Measurements from ENCODE around the gene RBP5.

Gene RBP5

GRCh38 chr12:7128681-7129286 is at the start of gene RBP5:
TSS of gene RBP5 (minus strand) at chr12:7128889. CDS start at chr12:7128775, 114 bp downstream.
- no peak for DNase-seq (ENCODE audit: low read depth)

GRCh38 chr12:7178481-7178880 is 49.8 kb upstream of the RBP5 start:
- DNase-seq (ENCODE audit: low read depth): no peak

- DNase-seq (ENCODE audit: low read depth): no peak
Observed at GRCh38 chr12:7176595-7176994, 47.9 kb upstream of the RBP5 start.

GRCh38 chr12:7175493-7175892 is 46.8 kb upstream of the RBP5 start:
- DNase-seq (ENCODE audit: low read depth): no peak

GRCh38 chr12:7171854-7172253 is 43.2 kb upstream of the RBP5 start:
- DNase-seq (ENCODE audit: low read depth): no peak

- no peak for DNase-seq (ENCODE audit: low read depth)
Observed at GRCh38 chr12:7169951-7170350, 41.3 kb upstream of the RBP5 start.

GRCh38 chr12:7162691-7163114 is 34.0 kb upstream of the RBP5 start:
- DNase-seq (ENCODE audit: low read depth): no peak

GRCh38 chr12:7161811-7162210 is 33.1 kb upstream of the RBP5 start:
- no peak for DNase-seq (ENCODE audit: low read depth)

GRCh38 chr12:7161327-7161726 is 32.6 kb upstream of the RBP5 start:
- no peak for DNase-seq (ENCODE audit: low read depth)

- no peak for DNase-seq (ENCODE audit: low read depth)
Observed at GRCh38 chr12:7160183-7160582, 31.5 kb upstream of the RBP5 start.

GRCh38 chr12:7158781-7159609 is 30.3 kb upstream of the RBP5 start:
- DNase-seq (ENCODE audit: low read depth): no peak

GRCh38 chr12:7157391-7157790 is 28.7 kb upstream of the RBP5 start:
- DNase-seq (ENCODE audit: low read depth): no peak

- no peak for DNase-seq (ENCODE audit: low read depth)
Observed at GRCh38 chr12:7156259-7157197, 27.8 kb upstream of the RBP5 start.

GRCh38 chr12:7155471-7156034 is 26.9 kb upstream of the RBP5 start:
- no peak for DNase-seq (ENCODE audit: low read depth)

- DNase-seq (ENCODE audit: low read depth): no peak
Observed at GRCh38 chr12:7154901-7155470, 26.3 kb upstream of the RBP5 start.

GRCh38 chr12:7154042-7154441 is 25.4 kb upstream of the RBP5 start:
- no peak for DNase-seq (ENCODE audit: low read depth)

- DNase-seq (ENCODE audit: low read depth): no peak
Observed at GRCh38 chr12:7152818-7153217, 24.1 kb upstream of the RBP5 start.

GRCh38 chr12:7151532-7151931 is 22.8 kb upstream of the RBP5 start:
- DNase-seq (ENCODE audit: low read depth): no peak

GRCh38 chr12:7150841-7151240 is 22.2 kb upstream of the RBP5 start:
- no peak for DNase-seq (ENCODE audit: low read depth)

GRCh38 chr12:7150356-7150755 is 21.7 kb upstream of the RBP5 start:
- DNase-seq (ENCODE audit: low read depth): no peak

GRCh38 chr12:7146906-7147305 is 18.2 kb upstream of the RBP5 start:
- no peak for DNase-seq (ENCODE audit: low read depth)

GRCh38 chr12:7146228-7146627 is 17.5 kb upstream of the RBP5 start:
- no peak for DNase-seq (ENCODE audit: low read depth)

All from stimulated activated CD8-positive, alpha-beta memory T cell treated with anti-CD3 and anti-CD28 coated beads, Interleukin-15, amount 100 ng/mL, for 24 hours (primary cell).